Measurements from ENCODE around the gene PTPRE. TPM values are rescaled to one million over a fixed set of nuclear protein-coding genes. Genes with fewer than 3 reads are reported as not detected.
A peak's percentile ranks its signal among the peaks of the same experiment; 100 is the strongest.

PTPRE gene
- total RNA-seq, 6 donors from 2014 or later: 49.9 to 89.2 (median 64.2) TPM

- Histone ChIP-seq H3K36me3 (no peaks in the 10 kb centered on the region), H3K27me3 (no peaks in the 10 kb centered on the region), H3K27ac (no peak overlapping the region), H3K9me3 (no peaks in the 10 kb centered on the region), H3K4me3 (no peak overlapping the region), H3K4me1 (no peaks in the 10 kb centered on the region)
- no peak for ATAC-seq (ENCODE audit: low FRiP score in 2 of 2)
- TF ChIP-seq EP300 (IDR thresholded peaks at IDR 0.05) (no peak), CTCF (IDR thresholded peaks at IDR 0.05) (no peak), POLR2AphosphoS5 (IDR thresholded peaks at IDR 0.05) (no peak), POLR2A (IDR thresholded peaks at IDR 0.05) (no peak)
- peak in 1 of 2 donors; percentile 55 for DNase-seq
- WGBS, 2 donors: 90 to 93% methylated on average over 16 to 19 of the region's 19 CpGs
These were observed 115.6 kb downstream of the PTPRE start for GRCh38 chr10:128022261-128023196.

GRCh38 chr10:128024426-128024825 is 117.5 kb downstream of the PTPRE start:
- Histone ChIP-seq H3K27ac (no peak overlapping the region), H3K4me3 (no peak overlapping the region), H3K27me3 (no peaks in the 10 kb centered on the region), H3K4me1 (no peaks in the 10 kb centered on the region), H3K9me3 (no peaks in the 10 kb centered on the region), H3K36me3 (peaks cover 0 to 2% (median 0%) of the 10 kb centered on the region in 4 donors)
- DNase-seq: peak in 1 of 2 donors; percentile 34
- 69 to 71% methylated on average over 8 of the region's 8 CpGs for WGBS, 2 donors
- TF ChIP-seq POLR2AphosphoS5 (IDR thresholded peaks at IDR 0.05) (no peak), EP300 (IDR thresholded peaks at IDR 0.05) (no peak), POLR2A (IDR thresholded peaks at IDR 0.05) (no peak), CTCF (IDR thresholded peaks at IDR 0.05) (no peak)
- ATAC-seq (ENCODE audit: low FRiP score in 2 of 2): no peak

GRCh38 chr10:128025437-128025836 is 118.5 kb downstream of the PTPRE start:
- Histone ChIP-seq H3K9me3 (no peaks in the 10 kb centered on the region), H3K4me1 (no peaks in the 10 kb centered on the region), H3K4me3 (no peak overlapping the region), H3K27ac (no peak overlapping the region), H3K36me3 (peaks cover 0 to 2% (median 0%) of the 10 kb centered on the region in 4 donors), H3K27me3 (no peaks in the 10 kb centered on the region)
- WGBS, 2 donors: 88 to 92% methylated on average over 3 to 8 of the region's 8 CpGs
- ATAC-seq (ENCODE audit: low FRiP score in 2 of 2) (peak in 1 of 2 donors; percentile 9), DNase-seq (peak in 1 of 2 donors; percentile 36)
- no peak for TF ChIP-seq EP300 (IDR thresholded peaks at IDR 0.05)
- no peak for TF ChIP-seq POLR2A (IDR thresholded peaks at IDR 0.05)
- no peak for TF ChIP-seq CTCF (IDR thresholded peaks at IDR 0.05)
- no peak for TF ChIP-seq POLR2AphosphoS5 (IDR thresholded peaks at IDR 0.05)

- peak in 1 of 2 donors; percentile 27 for DNase-seq
- Histone ChIP-seq H3K27me3 (no peaks in the 10 kb centered on the region), H3K36me3 (peaks cover 0 to 2% (median 0%) of the 10 kb centered on the region in 4 donors), H3K27ac (no peak overlapping the region), H3K4me3 (no peak overlapping the region), H3K9me3 (no peaks in the 10 kb centered on the region), H3K4me1 (no peaks in the 10 kb centered on the region)
- no peak for ATAC-seq (ENCODE audit: low FRiP score in 2 of 2)
- TF ChIP-seq POLR2AphosphoS5 (IDR thresholded peaks at IDR 0.05): no peak
- TF ChIP-seq CTCF (IDR thresholded peaks at IDR 0.05): no peak
- TF ChIP-seq POLR2A (IDR thresholded peaks at IDR 0.05): no peak
- no peak for TF ChIP-seq EP300 (IDR thresholded peaks at IDR 0.05)
- 92 to 95% methylated on average over 3 to 6 of the region's 6 CpGs for WGBS, 2 donors
These were observed 119.0 kb downstream of the PTPRE start for GRCh38 chr10:128025951-128026350.

Data from upper lobe of left lung (tissue), 6 donors.